PC-9 (cell line): ENCODE measurements around the gene VASP. TPM values are rescaled to one million over a fixed set of nuclear protein-coding genes. Genes with fewer than 3 reads are reported as not detected.

Experiments
- BruUV-seq: library from RNA; stranded (reverse); fragments of 400-500 nt; replicated peaks from 2 replicates; lab custom pipeline; 2021; lab: Mats Ljungman, UMichigan
- CTCF ChIA-PET: fragments of 300-600 bp; sonication (Branson Sonifier 250); formaldehyde crosslinking; loops from one replicate; lab custom pipeline; 2022; ENCODE audit warnings: antibody characterized with exemption; lab: Charles Lee
- POLR2A ChIA-PET: fragments of 300-600 bp; sonication (Branson Sonifier 250); formaldehyde crosslinking; loops from one replicate; lab custom pipeline; 2022; ENCODE audit warnings: antibody characterized with exemption; ENCODE audit not compliant: unreplicated experiment; lab: Charles Lee
- DNase-seq, 2 experiments: peaks; one replicate each; pipeline versions ENCODE4 v3.0.0 to v3.0.0-alpha.2; 2015 to 2022; ENCODE audit warnings: mixed read lengths in 1 of 2
- H2AFZ ChIP-seq: fragments of 200-600 bp; sonication (generic); 2 replicates; pipeline ENCODE4 v1.8.1; 2017; ENCODE audit warnings: antibody characterized with exemption
- H3F3A ChIP-seq: fragments of 200-600 bp; sonication (generic); 2 replicates; pipeline ENCODE4 v1.8.1; 2017; ENCODE audit warnings: antibody characterized with exemption, mild to moderate bottlenecking, low read depth; ENCODE audit not compliant: insufficient read depth
- H3K27ac ChIP-seq: fragments of 200-600 bp; sonication (generic); 2 replicates; pipeline ENCODE4 v1.6.1; 2016; ENCODE audit warnings: mixed run types
- H3K27me3 ChIP-seq: fragments of 200-600 bp; sonication (generic); 2 replicates; pipeline ENCODE4 v1.6.1; 2016; ENCODE audit warnings: low read depth, mixed run types; ENCODE audit not compliant: insufficient read depth
- H3K36me3 ChIP-seq: fragments of 200-600 bp; sonication (generic); 2 replicates; pipeline ENCODE4 v1.6.1; 2016; ENCODE audit warnings: low read depth, mixed run types
- H3K4me1 ChIP-seq: fragments of 200-600 bp; sonication (generic); replicated peaks from 2 replicates; pipeline ENCODE4 v1.6.1; 2016; ENCODE audit warnings: mixed run types; ENCODE audit not compliant: insufficient read depth
- H3K4me2 ChIP-seq: fragments of 200-600 bp; sonication (generic); 2 replicates; pipeline ENCODE4 v1.6.1; 2017; ENCODE audit warnings: mixed run types
- H3K4me3 ChIP-seq: fragments of 200-600 bp; sonication (generic); 2 replicates; pipeline ENCODE4 v1.6.1; 2016; ENCODE audit warnings: mixed run types
- H3K79me2 ChIP-seq: fragments of 200-600 bp; sonication (generic); 2 replicates; pipeline ENCODE4 v1.6.1; 2017; ENCODE audit warnings: low read depth, mixed run types
- H3K9me2 ChIP-seq: fragments of 200-600 bp; sonication (generic); 2 replicates; pipeline ENCODE4 v1.8.1; 2017; ENCODE audit warnings: mild to moderate bottlenecking; ENCODE audit not compliant: insufficient read depth
- H3K9me3 ChIP-seq: fragments of 200-600 bp; sonication (generic); 2 replicates; pipeline ENCODE4 v1.8.1; 2016; ENCODE audit warnings: low read depth; ENCODE audit not compliant: insufficient read depth
- H4K20me1 ChIP-seq: fragments of 200-600 bp; sonication (generic); 2 replicates; pipeline ENCODE4 v1.8.1; 2017; ENCODE audit not compliant: insufficient read depth
- EZH2 ChIP-seq: fragments of 200-600 bp; sonication (generic); IDR thresholded peaks from 2 replicates; pipeline ENCODE4 v1.8.0; 2017; ENCODE audit warnings: antibody characterized with exemption, low read depth
- intact Hi-C: fragments of 100-400 bp; cut with micrococcal nuclease; formaldehyde crosslinking; loops from one replicate; pipeline ENCODE4 v1.10.0; 2022; ENCODE audit not compliant: unreplicated experiment
- total RNA-seq: library from RNA; stranded (reverse); gene quantifications from 2 replicates; pipeline ENCODE4 v1.2.3, GENCODE V29; 2021
- TF ChIP-seq, protein P1 (sequence below): fragments of 200-600 bp; sonication (generic); conservative IDR thresholded peaks from 2 replicates; pipeline ENCODE4 v1.6.1; 2017; ENCODE audit warnings: mixed run types, antibody characterized with exemption, mild to moderate bottlenecking, moderate library complexity

Gene VASP
- total RNA-seq, 1 experiment from 2014 or later = 123 TPM

DNA sequence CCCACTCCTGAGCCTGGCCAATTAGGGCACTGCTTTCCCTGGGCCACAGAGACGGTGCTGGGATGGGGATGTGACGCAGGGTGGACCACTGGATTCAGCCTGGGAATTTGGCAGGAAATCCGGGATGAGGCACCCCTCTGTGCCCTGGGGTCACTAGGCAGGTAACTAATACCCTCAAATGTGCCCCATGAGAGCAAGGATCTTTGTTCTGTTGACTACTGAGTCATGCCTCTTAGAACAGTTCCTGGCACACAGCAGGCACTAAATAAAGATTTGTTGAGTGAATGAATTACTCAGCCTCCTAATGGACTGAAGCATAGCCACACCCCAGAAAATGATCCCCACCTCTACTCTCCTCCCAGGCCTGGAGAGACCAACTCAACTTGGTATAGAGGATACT is 61.5 kb downstream of the VASP start:
- POLR2A ChIA-PET = no interaction called here
- Histone ChIP-seq H3K36me3 (no peaks in the 10 kb centered on the region), H3F3A (peaks cover 52% of the 10 kb centered on the region), H3K27ac (peak overlapping the region; percentile 75), H3K4me1 (peaks cover 36% of the 10 kb centered on the region), H3K9me2 (no peaks in the 10 kb centered on the region), H3K79me2 (peaks cover 74% of the 10 kb centered on the region), H3K4me3 (no peak overlapping the region), H3K27me3 (no peaks in the 10 kb centered on the region), H4K20me1 (no peaks in the 10 kb centered on the region), H3K4me2 (peak overlapping the region; percentile 37), H2AFZ (no peak overlapping the region), H3K9me3 (no peaks in the 10 kb centered on the region)
- BruUV-seq = no TSS peak
- intact Hi-C loops = no loop called here
- CTCF ChIA-PET = no interaction called here
- peak in 1 of 2 experiments; percentile 76 for DNase-seq
- no peak for TF ChIP-seq EZH2
- TF ChIP-seq, protein P1, sequence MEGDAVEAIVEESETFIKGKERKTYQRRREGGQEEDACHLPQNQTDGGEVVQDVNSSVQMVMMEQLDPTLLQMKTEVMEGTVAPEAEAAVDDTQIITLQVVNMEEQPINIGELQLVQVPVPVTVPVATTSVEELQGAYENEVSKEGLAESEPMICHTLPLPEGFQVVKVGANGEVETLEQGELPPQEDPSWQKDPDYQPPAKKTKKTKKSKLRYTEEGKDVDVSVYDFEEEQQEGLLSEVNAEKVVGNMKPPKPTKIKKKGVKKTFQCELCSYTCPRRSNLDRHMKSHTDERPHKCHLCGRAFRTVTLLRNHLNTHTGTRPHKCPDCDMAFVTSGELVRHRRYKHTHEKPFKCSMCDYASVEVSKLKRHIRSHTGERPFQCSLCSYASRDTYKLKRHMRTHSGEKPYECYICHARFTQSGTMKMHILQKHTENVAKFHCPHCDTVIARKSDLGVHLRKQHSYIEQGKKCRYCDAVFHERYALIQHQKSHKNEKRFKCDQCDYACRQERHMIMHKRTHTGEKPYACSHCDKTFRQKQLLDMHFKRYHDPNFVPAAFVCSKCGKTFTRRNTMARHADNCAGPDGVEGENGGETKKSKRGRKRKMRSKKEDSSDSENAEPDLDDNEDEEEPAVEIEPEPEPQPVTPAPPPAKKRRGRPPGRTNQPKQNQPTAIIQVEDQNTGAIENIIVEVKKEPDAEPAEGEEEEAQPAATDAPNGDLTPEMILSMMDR = no peak

DNA sequence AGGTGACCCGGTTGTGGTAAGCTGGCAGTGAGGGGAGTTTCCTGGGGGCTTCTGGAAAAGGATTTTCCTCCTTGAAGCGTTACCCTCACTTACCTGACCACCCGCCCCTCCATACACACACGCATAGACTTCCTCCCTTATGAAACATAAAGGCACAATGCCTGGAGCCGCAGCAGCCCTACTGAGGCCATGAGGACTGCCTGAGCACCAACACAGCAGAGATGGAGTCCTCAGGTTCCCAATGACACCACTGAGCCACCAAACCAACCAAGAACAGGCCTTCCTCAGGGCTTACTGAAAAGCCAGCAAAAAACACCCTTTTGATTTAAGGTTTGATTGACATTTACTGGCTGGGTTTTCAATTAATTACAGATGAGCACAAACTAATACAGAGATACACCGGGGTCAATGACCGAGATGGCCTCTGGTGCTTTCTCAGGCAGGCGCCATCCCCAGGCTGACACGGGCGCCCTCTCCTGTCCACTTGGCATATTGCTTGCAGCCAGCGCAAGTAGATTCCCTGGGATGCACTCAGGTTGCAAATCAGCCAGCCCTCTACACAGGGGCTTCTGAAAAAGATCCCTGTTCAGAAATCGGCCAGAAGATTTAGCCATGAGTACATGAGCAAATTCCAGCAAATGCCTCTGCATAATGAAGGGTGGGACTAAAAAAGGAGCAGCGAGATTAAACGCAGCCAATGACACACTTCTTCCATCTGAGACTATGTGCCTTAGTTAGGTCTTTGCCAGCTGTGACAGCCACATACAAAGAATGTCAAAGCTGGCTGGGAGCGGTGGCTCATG is 62.5 kb downstream of the VASP start:
- Histone ChIP-seq H3K36me3 (no peaks in the 10 kb centered on the region), H3K4me3 (no peak overlapping the region), H3K27me3 (no peaks in the 10 kb centered on the region), H4K20me1 (no peaks in the 10 kb centered on the region), H2AFZ (no peak overlapping the region), H3K79me2 (peaks cover 75% of the 10 kb centered on the region), H3K27ac (peak overlapping the region; percentile 75), H3K9me3 (no peaks in the 10 kb centered on the region), H3F3A (peaks cover 47% of the 10 kb centered on the region), H3K4me2 (peak overlapping the region; percentile 20; the same call in 1 of the 2 replicates), H3K9me2 (no peaks in the 10 kb centered on the region), H3K4me1 (peaks cover 41% of the 10 kb centered on the region)
- ChIA-PET POLR2A (interaction anchor here (0.7 kb wide), 1 partner anchor 118 kb away, joined by 7 read pairs; no protein-coding TSS in a partner anchor), CTCF (no interaction called here)
- peak; percentile 38 to 67 for DNase-seq
- BruUV-seq = no TSS peak
- intact Hi-C loops = loop anchor here (1.0 kb wide), 1 partner anchor 47 kb away; no protein-coding TSS in a partner anchor
- TF ChIP-seq, protein P1 = peak; percentile 93
- TF ChIP-seq EZH2 = no peak

DNA sequence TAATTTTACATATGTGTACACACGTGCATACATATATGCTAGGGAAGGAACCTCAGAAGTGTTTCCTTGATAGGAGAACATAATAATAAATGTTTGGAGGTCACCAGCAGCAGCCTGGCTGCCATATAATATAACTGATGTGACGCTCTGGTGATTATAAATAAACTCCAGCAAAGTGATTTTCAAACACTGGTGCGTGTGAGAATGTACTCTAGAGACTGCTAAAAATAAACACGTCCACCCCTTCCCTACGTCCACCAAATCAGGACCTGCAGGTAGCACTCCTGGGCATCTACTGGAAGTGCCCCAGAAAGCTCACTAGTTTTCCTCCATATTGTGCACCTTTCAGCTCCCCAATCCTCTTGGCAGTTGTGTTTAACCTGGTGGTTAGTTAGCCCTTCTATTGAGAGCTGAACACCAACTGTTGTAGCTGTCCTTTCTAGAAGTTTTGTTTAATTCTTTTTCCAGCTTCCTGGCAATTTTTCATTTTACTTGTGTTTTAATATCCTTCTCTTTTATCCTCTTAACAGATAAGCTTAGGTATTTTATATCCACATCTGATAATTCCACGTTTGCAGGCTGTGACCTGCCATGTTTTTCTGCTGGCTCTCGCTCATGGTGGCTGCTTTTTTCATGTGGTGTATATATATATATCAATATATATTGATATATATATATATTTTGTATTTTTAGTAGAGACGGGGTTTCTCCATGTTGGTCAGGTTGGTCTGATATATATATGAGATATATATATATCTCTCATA is 64.4 kb downstream of the VASP start:
- H3K79me2 ChIP-seq = peaks cover 79% of the 10 kb centered on the region
- BruUV-seq = no TSS peak
- ChIA-PET CTCF (no interaction called here), POLR2A (interaction anchor here (0.7 kb wide), 1 partner anchor 743 kb away, joined by 3 read pairs; no protein-coding TSS in a partner anchor)
- peaks cover 59% of the 10 kb centered on the region for H3K4me1 ChIP-seq
- no peak for DNase-seq
- no peak overlapping the region for H3K4me2 ChIP-seq
- peaks cover 62% of the 10 kb centered on the region for H3F3A ChIP-seq
- H3K9me2 ChIP-seq = no peaks in the 10 kb centered on the region
- no peaks in the 10 kb centered on the region for H3K9me3 ChIP-seq
- TF ChIP-seq, protein P1 = no peak
- no peak for TF ChIP-seq EZH2
- H2AFZ ChIP-seq = no peak overlapping the region
- H3K27me3 ChIP-seq = no peaks in the 10 kb centered on the region
- no peak overlapping the region for H3K4me3 ChIP-seq
- no peaks in the 10 kb centered on the region for H3K36me3 ChIP-seq
- no peaks in the 10 kb centered on the region for H4K20me1 ChIP-seq
- H3K27ac ChIP-seq = no peak overlapping the region
- intact Hi-C loops = no loop called here
